Coronary artery (tissue), 2 donors: ENCODE results near the gene ST6GALNAC3.
"Not testable (repeated sequence)": the region's sequence is repeated elsewhere in the genome, so short reads cannot be mapped to it uniquely, and the experiment has no call there.

Experiments
- DNase-seq: peaks from one replicate; pipeline ENCODE4 v3.0.0-alpha.2; 2017; ENCODE audit warnings: low spot score
- H3K27ac ChIP-seq, 2 donors: fragments of 200-600 bp; sonication (generic); one replicate each; pipeline ENCODE4 v1.5.1; 2016 to 2019
- H3K4me3 ChIP-seq: fragments of 200-600 bp; sonication (generic); 2 replicates; pipeline ENCODE4 v1.5.1; 2016; ENCODE audit warnings: mild to moderate bottlenecking, moderate library complexity
- TF ChIP-seq, protein P1 (sequence below): fragments of 200-600 bp; sonication (generic); IDR thresholded peaks from one replicate; pipeline ENCODE4 v1.5.1; 2019; ENCODE audit warnings: antibody characterized with exemption

Gene ST6GALNAC3

DNA sequence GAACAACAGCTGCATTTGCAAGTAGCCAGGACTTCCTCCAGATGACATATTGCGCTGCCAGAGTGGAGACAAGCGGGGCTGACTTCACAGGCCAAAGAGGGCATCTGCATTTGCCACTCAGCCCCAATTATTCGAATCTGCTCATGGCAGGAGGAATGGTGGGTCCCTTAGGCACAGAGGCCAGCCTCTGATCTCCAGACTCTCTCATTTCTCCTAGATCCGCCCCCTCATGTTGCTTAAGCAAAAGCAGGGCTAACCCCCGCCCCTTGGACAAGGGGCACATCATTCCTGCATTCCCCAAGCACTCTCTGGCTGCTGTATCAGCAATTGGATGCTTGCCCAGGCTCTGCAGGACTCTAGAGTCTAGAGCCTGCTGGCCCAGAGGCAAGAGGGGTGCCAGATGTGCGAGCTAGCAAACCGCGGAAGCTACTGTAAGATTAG, 262.4 kb downstream of the ST6GALNAC3 start:
- Histone ChIP-seq H3K27ac (no peak overlapping the region), H3K4me3 (no peak overlapping the region)
- no peak for DNase-seq
- TF ChIP-seq, protein P1, sequence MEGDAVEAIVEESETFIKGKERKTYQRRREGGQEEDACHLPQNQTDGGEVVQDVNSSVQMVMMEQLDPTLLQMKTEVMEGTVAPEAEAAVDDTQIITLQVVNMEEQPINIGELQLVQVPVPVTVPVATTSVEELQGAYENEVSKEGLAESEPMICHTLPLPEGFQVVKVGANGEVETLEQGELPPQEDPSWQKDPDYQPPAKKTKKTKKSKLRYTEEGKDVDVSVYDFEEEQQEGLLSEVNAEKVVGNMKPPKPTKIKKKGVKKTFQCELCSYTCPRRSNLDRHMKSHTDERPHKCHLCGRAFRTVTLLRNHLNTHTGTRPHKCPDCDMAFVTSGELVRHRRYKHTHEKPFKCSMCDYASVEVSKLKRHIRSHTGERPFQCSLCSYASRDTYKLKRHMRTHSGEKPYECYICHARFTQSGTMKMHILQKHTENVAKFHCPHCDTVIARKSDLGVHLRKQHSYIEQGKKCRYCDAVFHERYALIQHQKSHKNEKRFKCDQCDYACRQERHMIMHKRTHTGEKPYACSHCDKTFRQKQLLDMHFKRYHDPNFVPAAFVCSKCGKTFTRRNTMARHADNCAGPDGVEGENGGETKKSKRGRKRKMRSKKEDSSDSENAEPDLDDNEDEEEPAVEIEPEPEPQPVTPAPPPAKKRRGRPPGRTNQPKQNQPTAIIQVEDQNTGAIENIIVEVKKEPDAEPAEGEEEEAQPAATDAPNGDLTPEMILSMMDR = no peak

DNA sequence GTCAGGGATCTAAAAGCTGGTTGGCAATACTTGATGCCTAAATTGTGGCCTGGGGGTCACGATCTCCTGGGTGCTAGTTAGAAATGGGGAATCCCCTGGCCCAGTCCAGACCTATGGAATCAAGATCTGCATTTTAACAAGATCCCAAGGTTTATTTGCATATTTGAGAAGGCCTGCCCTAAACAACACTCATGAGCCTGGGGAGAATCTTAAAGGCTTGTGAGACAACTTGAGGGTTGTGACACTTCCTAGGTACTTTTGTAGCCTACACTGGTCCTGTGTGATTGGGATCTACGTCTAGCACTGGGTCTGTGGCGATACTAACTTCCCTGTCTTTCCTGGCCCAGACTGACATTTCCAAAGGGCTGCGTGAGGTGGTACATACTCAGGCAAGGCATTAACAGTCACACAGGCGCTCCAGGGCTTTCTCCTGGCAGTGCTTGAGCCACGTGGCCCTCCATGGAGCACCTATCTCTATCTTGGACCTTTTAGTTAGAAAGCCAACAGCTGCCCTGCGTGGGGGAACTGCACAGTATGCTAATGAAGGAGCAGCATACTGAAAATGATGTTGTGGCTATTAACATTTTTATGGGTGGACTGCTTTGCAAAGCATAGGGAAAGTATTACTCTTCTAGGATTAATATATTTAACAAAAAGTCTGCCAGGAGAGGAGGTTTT, 263.1 kb downstream of the ST6GALNAC3 start:
- Histone ChIP-seq H3K4me3 (no peak overlapping the region), H3K27ac (no peak overlapping the region)
- TF ChIP-seq, protein P1 = no peak
- no peak for DNase-seq

DNA sequence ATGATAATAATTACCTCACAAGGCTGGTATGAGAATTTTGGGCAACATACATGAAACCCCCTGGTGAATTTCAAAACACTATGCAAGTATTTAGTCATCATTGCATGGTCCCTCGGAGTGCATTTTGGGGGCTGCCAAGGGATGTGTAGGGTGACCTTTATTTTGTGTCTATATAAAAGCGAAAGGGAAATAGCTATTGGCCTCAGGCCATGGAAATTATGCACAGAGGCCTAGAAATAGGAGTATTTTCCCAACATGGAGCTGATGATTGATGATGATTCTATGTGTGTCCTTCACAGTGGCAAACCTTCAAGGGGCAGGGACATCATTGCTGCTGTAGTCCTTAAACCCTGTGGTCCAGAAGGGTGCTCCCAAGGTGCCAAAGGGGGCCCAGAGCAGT, 265.5 kb downstream of the ST6GALNAC3 start:
- H3K27ac ChIP-seq = no peak overlapping the region
- TF ChIP-seq, protein P1 = no peak
- no peak for DNase-seq
- H3K4me3 ChIP-seq = no peak overlapping the region

DNA sequence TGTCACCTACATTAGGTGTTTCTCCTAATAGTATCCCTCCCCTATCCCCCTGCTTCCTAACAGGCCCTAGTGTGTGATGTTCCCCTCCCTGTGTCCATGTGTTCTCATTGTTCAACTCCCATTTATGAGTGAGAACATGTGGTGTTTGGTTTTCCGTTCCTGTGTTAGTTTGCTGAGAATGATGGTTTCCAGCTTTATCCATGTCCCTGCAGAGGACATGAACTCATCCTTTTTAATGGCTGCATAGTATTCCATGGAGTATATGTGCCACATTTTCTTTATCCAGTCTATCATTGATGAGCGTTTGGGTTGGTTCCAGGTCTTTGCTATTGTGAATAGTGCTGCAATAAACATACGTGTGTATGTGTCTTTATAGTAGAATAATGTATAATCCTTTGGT, 267.3 kb downstream of the ST6GALNAC3 start:
- not testable (repeated sequence) for H3K4me3 ChIP-seq, DNase-seq, H3K27ac ChIP-seq

DNA sequence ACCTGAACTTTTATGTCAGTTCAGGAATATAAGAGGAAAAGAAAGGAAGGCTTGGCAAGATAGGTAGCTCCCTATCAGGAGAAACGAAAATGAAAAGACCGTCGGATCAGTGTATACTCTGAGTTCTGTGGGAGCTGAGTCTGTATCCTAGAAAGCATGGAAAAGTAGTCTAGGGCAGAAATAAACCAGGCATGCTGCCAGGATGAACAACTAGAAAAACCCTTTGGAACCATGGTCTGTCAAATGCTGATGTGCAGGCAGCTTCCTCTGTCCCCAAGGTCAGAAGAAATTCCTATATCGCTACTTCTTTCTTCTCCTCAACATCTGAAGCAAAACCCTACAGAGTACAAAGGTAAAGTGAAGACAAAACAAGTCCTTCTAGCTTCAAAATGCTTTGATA, 268.8 kb downstream of the ST6GALNAC3 start:
- TF ChIP-seq, protein P1 = no peak
- DNase-seq = no peak
- H3K27ac ChIP-seq = no peak overlapping the region
- peak overlapping the region; percentile 19 for H3K4me3 ChIP-seq

DNA sequence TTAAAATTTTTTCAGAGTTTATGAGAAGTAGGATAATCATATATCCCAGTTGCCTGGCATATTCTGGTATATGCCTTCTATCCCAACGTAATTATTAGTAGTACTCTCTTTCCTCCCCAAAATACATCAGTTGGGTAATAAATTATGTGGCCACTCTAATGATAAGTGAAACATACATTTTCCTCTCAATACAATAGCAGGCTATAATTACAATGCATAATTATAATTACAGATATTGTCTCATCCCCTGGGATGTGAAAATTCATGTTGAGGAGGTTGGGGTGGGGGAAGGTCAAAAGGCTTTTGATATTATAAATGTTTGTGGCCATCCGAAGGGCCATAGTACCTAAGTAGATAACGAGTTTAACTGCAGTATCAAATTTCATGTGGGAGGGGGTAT, 277.1 kb downstream of the ST6GALNAC3 start:
- TF ChIP-seq, protein P1 = no peak
- Histone ChIP-seq H3K4me3 (no peak overlapping the region), H3K27ac (no peak overlapping the region)
- no peak for DNase-seq

DNA sequence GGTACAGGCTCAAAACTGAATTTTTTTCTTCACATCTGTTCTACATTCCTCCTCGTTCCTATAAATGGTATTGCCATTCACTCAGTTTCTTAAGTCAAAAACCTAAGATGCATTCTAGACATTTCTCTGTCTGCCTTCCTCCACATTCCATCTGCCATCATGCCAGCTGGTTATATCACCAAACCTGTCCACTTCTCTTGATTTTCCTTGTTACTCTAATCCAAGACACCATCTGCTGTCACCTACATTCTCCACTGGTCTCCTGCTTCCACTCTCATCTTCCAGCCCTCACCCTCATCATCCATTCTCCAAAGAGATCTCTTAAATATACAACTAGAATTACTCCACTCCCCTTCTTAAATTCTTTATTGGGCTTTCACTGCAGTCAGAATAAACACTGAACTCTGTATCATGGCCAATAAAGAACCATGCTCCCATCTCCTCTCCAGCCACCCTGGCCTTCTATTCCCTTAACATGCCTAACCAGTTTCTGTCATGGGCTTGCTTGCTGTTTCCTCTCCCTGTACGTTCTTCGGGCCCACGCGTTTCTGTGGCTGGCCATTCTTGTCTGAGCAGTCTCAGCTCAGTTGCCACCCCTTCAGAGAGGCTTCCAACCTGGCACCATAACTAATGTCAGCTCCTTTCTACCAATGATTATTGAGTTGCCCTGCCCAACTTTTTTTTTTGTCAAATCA, 278.3 kb downstream of the ST6GALNAC3 start:
- DNase-seq = no peak
- no peak overlapping the region for H3K4me3 ChIP-seq
- H3K27ac ChIP-seq = no peak overlapping the region
- TF ChIP-seq, protein P1 = no peak
